IMR-90 (cell line): ENCODE results near the gene STAG1. TPM values are rescaled to one million over a fixed set of nuclear protein-coding genes. Genes with fewer than 3 reads are reported as not detected.
"Not testable (repeated sequence)": the region's sequence is repeated elsewhere in the genome, so short reads cannot be mapped to it uniquely, and the experiment has no call there.

Source experiments
- ATAC-seq: fragments of 200-7000 bp; cut with Tn5 transposase; 2 replicates; pipeline ENCODE4 v1.9.1; 2020; ENCODE audit warnings: low read depth, mild to moderate bottlenecking, moderate library complexity
- BruUV-seq: library from RNA; stranded (reverse); fragments of 400-500 nt; replicated peaks from 2 replicates; lab custom pipeline; 2021; lab: Mats Ljungman, UMichigan
- CTCF ChIA-PET: fragments of 300-600 bp; formaldehyde crosslinking; extraction: SDS; loops from one replicate; lab custom pipeline; 2021; ENCODE audit warnings: antibody characterized with exemption; lab: Yijun Ruan, JAX
- POLR2A ChIA-PET: fragments of 300-600 bp; sonication (Branson Sonifier 250); formaldehyde crosslinking; loops from one replicate; lab custom pipeline; 2022; ENCODE audit warnings: antibody characterized with exemption; ENCODE audit not compliant: unreplicated experiment; lab: Charles Lee
- DNase-seq: peaks from one replicate; pipeline ENCODE4 v3.0.0; 2013
- H2AFZ ChIP-seq: replicated peaks from 2 replicates; pipeline ENCODE3; 2013; ENCODE audit warnings: low read length, mild to moderate bottlenecking; ENCODE audit not compliant: poor library complexity
- H2AK5ac ChIP-seq: 2 replicates; pipeline ENCODE4 v1.6.1; 2013; ENCODE audit warnings: low read depth, low read length, inconsistent platforms
- H2AK9ac ChIP-seq: replicated peaks from 2 replicates; pipeline ENCODE3; 2013; ENCODE audit warnings: mild to moderate bottlenecking, low read depth, low read length, moderate library complexity; ENCODE audit not compliant: poor library complexity
- H2BK120ac ChIP-seq: 2 replicates; pipeline ENCODE4 v1.6.1; 2013; ENCODE audit warnings: low read depth, low read length, inconsistent platforms
- H2BK15ac ChIP-seq: 3 replicates; pipeline ENCODE4 v1.6.1; 2013; ENCODE audit warnings: low read depth, low read length, inconsistent platforms
- H2BK20ac ChIP-seq: 2 replicates; pipeline ENCODE4 v1.6.1; 2013; ENCODE audit warnings: low read depth, mild to moderate bottlenecking, inconsistent platforms, low read length, moderate library complexity
- H2BK5ac ChIP-seq: 2 replicates; pipeline ENCODE4 v1.6.1; 2013; ENCODE audit warnings: mild to moderate bottlenecking, low read depth, low read length, inconsistent platforms; ENCODE audit not compliant: poor library complexity, severe bottlenecking
- H3K14ac ChIP-seq: replicated peaks from 2 replicates; pipeline ENCODE4 v1.6.1; 2013; ENCODE audit warnings: low read depth, low read length, inconsistent platforms
- H3K18ac ChIP-seq: 2 replicates; pipeline ENCODE4 v1.6.1; 2013; ENCODE audit warnings: low read depth, low read length, control low read depth
- H3K23ac ChIP-seq: 2 replicates; pipeline ENCODE4 v1.6.1; 2013; ENCODE audit warnings: low read depth, low read length, inconsistent platforms
- H3K27ac ChIP-seq: 2 replicates; pipeline ENCODE4 v1.5.1; 2013; ENCODE audit warnings: mild to moderate bottlenecking, control low read depth, low read length; ENCODE audit not compliant: insufficient read depth
- H3K27me3 ChIP-seq: 2 replicates; pipeline ENCODE4 v1.6.1; 2013; ENCODE audit warnings: low read length; ENCODE audit not compliant: control insufficient read depth, insufficient read depth
- H3K36me3 ChIP-seq: 2 replicates; pipeline ENCODE4 v1.6.1; 2013; ENCODE audit warnings: low read length, mixed read lengths; ENCODE audit not compliant: control insufficient read depth, insufficient read depth
- H3K4ac ChIP-seq: 2 replicates; pipeline ENCODE4 v1.6.1; 2013; ENCODE audit warnings: low read depth, low read length, inconsistent platforms
- H3K4me1 ChIP-seq: 2 replicates; pipeline ENCODE4 v1.6.1; 2013; ENCODE audit warnings: low read length, mixed read lengths; ENCODE audit not compliant: control insufficient read depth, insufficient read depth
- H3K4me2 ChIP-seq: 2 replicates; pipeline ENCODE4 v1.6.1; 2013; ENCODE audit warnings: low read depth, mild to moderate bottlenecking, control low read depth, low read length, moderate library complexity
- H3K4me3 ChIP-seq: 2 replicates; pipeline ENCODE4 v1.5.1; 2013; ENCODE audit warnings: low read depth, mild to moderate bottlenecking, control low read depth, low read length, moderate library complexity; ENCODE audit not compliant: insufficient read depth
- H3K56ac ChIP-seq: 2 replicates; pipeline ENCODE4 v1.6.1; 2013; ENCODE audit warnings: low read length, inconsistent platforms; ENCODE audit not compliant: insufficient read depth; ENCODE audit errors: extremely low read depth
- H3K79me1 ChIP-seq, 2 experiments: 2 replicates each; pipeline ENCODE4 v1.6.1; 2013; ENCODE audit warnings: low read length in 2 of 2, inconsistent platforms in 1 of 2, low read depth in 1 of 2
- H3K9ac ChIP-seq: 2 replicates; pipeline ENCODE4 v1.6.1; 2013; ENCODE audit warnings: low read depth, low read length, control low read depth
- H3K9me1 ChIP-seq: 2 replicates; pipeline ENCODE4 v1.6.1; 2013; ENCODE audit warnings: low read length, inconsistent platforms; ENCODE audit not compliant: insufficient read depth
- H3K9me3 ChIP-seq: 2 replicates; pipeline ENCODE4 v1.6.1; 2013; ENCODE audit warnings: low read length; ENCODE audit not compliant: control insufficient read depth, insufficient read depth
- H4K20me1 ChIP-seq: 2 replicates; pipeline ENCODE4 v1.6.1; 2013; ENCODE audit warnings: low read length, inconsistent platforms; ENCODE audit not compliant: insufficient read depth
- H4K5ac ChIP-seq: 2 replicates; pipeline ENCODE4 v1.6.1; 2013; ENCODE audit warnings: mild to moderate bottlenecking, low read depth, low read length, control low read depth
- H4K8ac ChIP-seq, 2 experiments: 2 replicates each; pipeline ENCODE4 v1.6.1; 2013; ENCODE audit warnings: low read depth in 2 of 2, low read length in 2 of 2, control low read depth in 1 of 2, inconsistent platforms in 1 of 2
- H4K91ac ChIP-seq: 2 replicates; pipeline ENCODE4 v1.6.1; 2013; ENCODE audit warnings: low read depth, low read length, inconsistent platforms; ENCODE audit not compliant: insufficient read depth
- WGBS, 2 experiments: methylation state at CpG; one replicate each; pipeline versions ENCODE4 v1.1.5 to v1.1.7; 2013; ENCODE audit warnings: missing lambda C conversion rate in 2 of 2; ENCODE audit not compliant: insufficient read length in 1 of 2; ENCODE audit errors: extremely low coverage in 2 of 2; 5-methylcytosine and 5-hydroxymethylcytosine counted together
- dilution Hi-C: fragments of 300-500 bp; cut with HindIII; formaldehyde crosslinking; loops from one replicate; pipeline ENCODE4 v1.14.3; 2018; ENCODE audit warnings: low sequenced_read_pairs; ENCODE audit not compliant: unreplicated experiment
- in situ Hi-C: fragments of 300-500 bp; cut with MboI; formaldehyde crosslinking; loops from 3 replicates; pipeline ENCODE4 v1.14.3; 2019; ENCODE audit warnings: low sequenced_read_pairs, inconsistent platforms, mixed read lengths
- intact Hi-C: fragments of 100-400 bp; cut with micrococcal nuclease; formaldehyde crosslinking; loops from 2 replicates; pipeline ENCODE4 v1.10.0; 2022
- polyA plus RNA-seq, 3 experiments: library from polyadenylated mRNA; depleted of rRNA; stranded (reverse); fragments of >200 nt; gene quantifications; 2 replicates each; pipeline ENCODE4 v1.2.3, GENCODE V29; 2012; ENCODE audit warnings: low replicate concordance in 1 of 3
- total RNA-seq: library from RNA; depleted of rRNA; stranded (reverse); fragments of >200 nt; gene quantifications from 2 replicates; pipeline ENCODE4 v1.2.3, GENCODE V29; 2012

The STAG1 gene
- total and polyA plus RNA-seq, 2 of the 4 experiments (the other 2 are of a cell fraction), result 9.6 to 32.3 TPM

- H3K4me3 ChIP-seq, POLR2A ChIA-PET, in situ Hi-C loops, H3K18ac ChIP-seq, H3K14ac ChIP-seq, H4K20me1 ChIP-seq, H4K5ac ChIP-seq, DNase-seq, H3K9me1 ChIP-seq, H3K4me1 ChIP-seq, dilution Hi-C loops, BruUV-seq, H2BK120ac ChIP-seq, H3K9ac ChIP-seq, H2BK5ac ChIP-seq, H2AFZ ChIP-seq, H2BK20ac ChIP-seq, CTCF ChIA-PET, H3K4me2 ChIP-seq, H3K4ac ChIP-seq, H2BK15ac ChIP-seq, H2AK5ac ChIP-seq, H2AK9ac ChIP-seq, H3K27me3 ChIP-seq, H3K36me3 ChIP-seq, H3K23ac ChIP-seq, H4K91ac ChIP-seq, ATAC-seq, H3K9me3 ChIP-seq, H4K8ac ChIP-seq, H3K27ac ChIP-seq, intact Hi-C loops, H3K56ac ChIP-seq: not testable (repeated sequence)
- H3K79me1 ChIP-seq, result peaks cover 6 to 17% of the 10 kb centered on the region in 2 experiments; a peak in 3 of 4 replicates
- WGBS, 2 experiments, result no CpG with 5 or more reads among the region's 1 CpG
Observed at GRCh38 chr3:136564962-136565361, 187.2 kb downstream of the STAG1 start.
